Urothelium cell line (cell line): ENCODE results near the gene PLCG2.

Experiments used
- DNase-seq: peaks from one replicate; pipeline ENCODE4 v3.0.0; 2011; ENCODE audit warnings: low spot score, mixed read lengths
- FAIRE-seq: peaks from 2 replicates; lab custom pipeline; 2011; peaks lifted over from hg19 to GRCh38; lab: Jason Lieb, UNC

Gene PLCG2

GRCh38 chr16:81814751-81815428 lies 35.8 kb downstream of the PLCG2 start:
- FAIRE-seq (no peak), DNase-seq (no peak)

DNA sequence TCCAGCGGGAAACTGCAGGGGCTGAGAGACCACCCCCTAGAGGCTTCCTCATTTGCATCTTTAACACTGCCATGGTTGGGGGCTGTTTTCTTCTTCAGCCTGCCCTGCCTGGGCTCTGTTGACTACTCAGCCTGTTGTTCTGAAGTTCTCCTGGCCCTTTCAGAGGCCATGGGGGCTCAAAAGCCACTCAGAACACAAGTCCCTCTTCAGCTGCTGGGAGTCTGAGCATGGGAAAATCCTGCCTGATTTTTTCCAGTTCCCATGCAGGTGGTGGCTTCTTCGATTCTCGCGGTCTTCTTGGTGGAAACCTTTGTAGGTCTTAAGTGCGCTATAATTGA lies 36.3 kb downstream of the PLCG2 start:
- DNase-seq (no peak), FAIRE-seq (no peak)

- FAIRE-seq (no peak), DNase-seq (no peak)
Measured at GRCh38 chr16:81816351-81816750, 37.3 kb downstream of the PLCG2 start.

DNA sequence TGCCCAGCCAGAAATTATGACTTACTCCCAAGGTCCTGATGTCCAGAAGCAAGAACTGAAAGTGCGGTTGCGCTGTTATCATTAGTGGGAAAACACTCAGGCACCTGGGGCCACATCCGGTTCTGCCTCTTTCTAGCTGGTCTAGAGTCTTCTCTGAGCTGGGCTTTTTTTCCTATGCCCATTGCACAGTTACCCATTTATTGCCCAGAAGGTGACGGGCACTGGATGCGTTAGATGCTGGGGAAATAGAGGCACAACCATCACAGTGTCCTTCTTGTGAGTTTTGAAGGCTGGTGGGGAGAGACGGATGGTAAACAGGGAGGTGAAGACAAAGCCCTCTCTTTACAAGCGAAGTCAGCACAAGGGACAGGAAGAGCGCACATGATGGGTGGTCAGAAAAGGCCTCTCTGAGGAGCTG lies 37.7 kb downstream of the PLCG2 start:
- FAIRE-seq, result no peak
- no peak for DNase-seq

DNA sequence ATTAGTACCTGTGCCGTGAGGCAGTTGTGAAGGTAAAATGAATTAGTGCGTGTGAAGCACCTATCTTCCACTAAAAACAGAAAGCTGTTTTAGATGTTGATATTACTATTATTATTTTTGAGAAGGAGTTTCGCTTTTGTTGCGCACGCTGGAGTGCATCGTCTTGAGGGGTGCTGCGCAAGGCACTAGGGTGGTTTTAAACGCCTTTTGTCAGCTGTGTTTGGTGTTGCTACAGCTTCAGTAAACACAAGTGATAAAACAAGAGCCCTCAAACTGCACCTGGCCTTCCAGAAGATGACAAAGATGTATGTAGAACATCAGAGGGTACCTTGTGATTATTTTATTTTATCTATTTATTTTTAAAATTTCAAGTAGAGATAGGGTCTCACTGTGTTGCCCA lies 38.2 kb downstream of the PLCG2 start:
- FAIRE-seq (no peak), DNase-seq (no peak)

- DNase-seq, result no peak
- no peak for FAIRE-seq
Measured at GRCh38 chr16:81817789-81818567, 38.9 kb downstream of the PLCG2 start.

- DNase-seq, result no peak
- FAIRE-seq, result no peak
Measured at GRCh38 chr16:81818568-81818896, 39.4 kb downstream of the PLCG2 start.

- FAIRE-seq, result no peak
- DNase-seq, result no peak
Measured at GRCh38 chr16:81818905-81819304, 39.8 kb downstream of the PLCG2 start.

DNA sequence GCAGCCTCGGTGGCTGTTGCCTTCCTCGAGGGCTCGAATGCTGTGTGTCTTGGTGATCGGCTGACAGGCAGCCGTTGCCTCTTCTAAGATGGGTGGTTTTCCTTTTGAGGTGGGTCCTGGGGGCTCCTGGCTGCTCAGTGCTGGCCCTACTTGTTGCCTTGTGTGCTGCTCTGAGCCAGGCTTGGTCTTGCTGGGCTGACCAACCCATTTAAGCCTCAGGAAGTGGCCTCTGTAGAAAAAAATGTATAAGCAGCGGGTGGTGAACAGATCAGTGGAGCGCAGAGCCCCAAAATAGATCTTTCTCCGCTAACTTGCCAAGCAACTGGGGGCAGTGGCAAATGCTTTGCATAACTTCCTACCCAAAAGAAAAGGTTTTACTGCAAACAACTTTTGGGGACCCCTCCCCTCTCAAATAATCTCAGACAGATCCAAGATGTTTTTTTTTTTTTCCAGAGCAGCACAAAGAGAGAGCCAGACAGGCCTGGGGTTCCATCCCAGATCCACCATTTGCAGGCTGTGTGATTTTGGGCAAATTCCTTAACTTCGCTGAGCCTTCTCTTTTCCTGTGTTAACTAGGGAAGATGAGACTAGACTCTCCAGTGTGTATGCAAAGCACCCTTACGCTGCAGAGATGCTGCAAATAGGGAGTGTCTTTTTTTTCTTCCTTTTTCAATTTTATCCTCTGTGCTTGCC lies 42.5 kb downstream of the PLCG2 start:
- FAIRE-seq (no peak), DNase-seq (no peak)

DNA sequence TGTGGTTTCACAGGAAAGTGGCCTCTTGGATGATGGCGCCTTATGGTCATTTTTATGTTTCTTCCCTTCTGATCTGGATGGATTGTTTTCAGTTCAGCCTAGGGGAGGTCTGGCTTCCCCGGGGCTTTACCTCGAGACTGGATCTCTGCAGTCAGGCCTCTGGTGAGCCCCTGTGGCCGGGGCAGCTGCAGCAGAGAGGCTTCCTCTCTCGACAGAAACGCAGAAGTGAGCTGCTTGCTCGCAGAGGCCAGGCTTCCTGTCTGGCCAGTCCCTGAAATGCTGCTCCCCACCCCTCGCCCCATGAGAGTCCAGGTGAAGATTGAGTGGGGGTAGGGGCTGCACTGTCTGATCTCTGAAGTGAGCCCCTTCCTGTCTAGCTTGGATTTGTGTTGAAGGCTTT lies 44.0 kb downstream of the PLCG2 start:
- DNase-seq, result no peak
- no peak for FAIRE-seq

DNA sequence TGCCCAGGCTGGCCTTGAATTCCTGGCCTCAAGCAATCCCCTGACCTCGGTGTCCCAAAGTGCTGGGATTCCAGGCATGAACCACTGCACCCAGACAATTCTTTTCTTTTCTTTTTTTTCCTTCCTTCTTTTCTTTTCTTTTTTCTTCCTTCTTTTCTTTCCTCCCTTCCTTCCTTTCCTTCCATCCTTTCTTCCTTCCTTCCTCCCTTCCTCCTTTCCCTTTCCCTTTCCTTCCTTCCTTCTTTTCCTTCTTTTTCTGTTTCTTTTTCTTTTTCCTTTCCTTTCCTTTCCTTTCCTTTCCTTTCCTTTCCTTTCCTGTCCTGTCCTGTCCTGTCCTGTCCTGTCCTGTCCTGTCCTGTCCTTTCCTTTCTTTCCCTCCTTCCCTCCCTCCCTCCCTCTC lies 44.6 kb downstream of the PLCG2 start:
- FAIRE-seq (no peak), DNase-seq (no peak)

DNA sequence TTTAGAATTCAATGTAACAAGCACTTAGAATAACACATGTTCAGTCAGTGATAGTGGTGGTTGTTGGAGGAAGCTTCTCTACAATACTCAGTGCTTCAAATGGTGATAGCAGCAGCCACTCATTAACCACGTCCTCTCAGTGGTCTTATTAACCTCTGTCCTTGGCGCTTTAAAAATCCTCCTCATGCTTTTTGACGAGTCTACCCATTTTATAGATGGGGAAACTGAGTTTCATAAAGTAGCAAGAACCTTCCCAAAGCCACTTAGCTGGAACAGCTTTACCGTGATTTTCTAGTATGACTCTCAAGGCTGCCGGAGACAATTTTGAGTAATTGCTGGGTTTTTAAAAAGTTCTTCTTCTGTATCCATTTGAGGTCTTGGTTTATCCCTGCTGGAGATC lies 47.4 kb downstream of the PLCG2 start:
- DNase-seq, result no peak
- no peak for FAIRE-seq

DNA sequence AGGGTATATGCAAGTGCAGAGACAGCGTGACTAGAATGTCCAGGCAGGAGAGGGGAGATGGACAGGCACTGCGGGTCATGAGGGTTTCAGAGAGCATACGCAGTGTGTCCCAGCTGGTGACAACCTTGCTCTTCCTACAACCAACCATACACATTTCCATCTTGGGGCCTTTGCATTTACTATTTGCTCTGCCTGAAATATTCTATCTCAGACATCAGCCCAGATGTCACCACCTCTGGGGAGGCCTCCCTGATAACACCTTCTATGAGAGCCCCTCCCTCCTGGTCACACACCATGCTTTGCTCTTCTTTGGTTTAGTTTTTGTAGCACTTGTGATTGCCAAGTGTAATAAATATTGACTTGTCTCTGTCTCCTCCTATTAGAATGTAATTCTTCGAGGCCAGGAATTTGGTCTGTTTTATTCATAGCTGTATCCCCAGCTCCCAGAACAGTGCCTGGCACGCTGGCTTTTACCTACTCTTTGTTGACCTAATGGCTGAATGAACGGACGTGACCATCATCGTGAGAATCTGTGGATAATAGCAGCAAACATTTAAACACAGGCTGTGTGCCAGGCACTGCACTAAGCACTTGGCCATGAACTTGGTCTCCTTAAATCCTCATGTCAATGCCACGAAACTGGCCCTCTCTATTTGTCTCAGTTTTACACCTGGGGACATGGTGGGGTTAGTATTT lies 51.9 kb downstream of the PLCG2 start:
- DNase-seq (no peak), FAIRE-seq (no peak)

- DNase-seq, result no peak
- no peak for FAIRE-seq
Measured at GRCh38 chr16:81831722-81832126, 52.6 kb downstream of the PLCG2 start.

- no peak for DNase-seq
Measured at GRCh38 chr16:81832801-81833547, 53.9 kb downstream of the PLCG2 start.

DNA sequence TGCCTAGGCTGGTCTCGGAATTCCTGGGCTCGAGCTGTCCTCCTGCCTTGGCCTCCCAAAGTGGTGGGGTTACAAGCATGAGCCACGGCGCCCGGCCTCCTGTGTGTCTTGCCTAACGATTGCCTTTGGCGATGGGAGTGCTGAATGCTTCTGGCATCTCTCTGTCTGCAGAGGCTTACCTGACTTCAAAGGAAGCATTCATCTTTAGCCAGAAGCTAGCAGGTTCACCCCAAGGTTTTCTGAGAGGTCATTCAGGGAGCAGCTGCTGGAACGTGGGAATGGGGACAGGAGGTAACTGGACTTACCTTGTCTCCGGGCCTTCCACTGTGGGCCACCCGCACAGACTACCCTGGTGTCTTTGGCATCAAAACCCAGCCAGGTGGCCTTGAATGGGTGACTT lies 54.7 kb downstream of the PLCG2 start:
- FAIRE-seq (no peak), DNase-seq (no peak)

More at GRCh38 chr16:81832801-81833547, 53.9 kb downstream of the PLCG2 start:
- FAIRE-seq, result no peak

DNA sequence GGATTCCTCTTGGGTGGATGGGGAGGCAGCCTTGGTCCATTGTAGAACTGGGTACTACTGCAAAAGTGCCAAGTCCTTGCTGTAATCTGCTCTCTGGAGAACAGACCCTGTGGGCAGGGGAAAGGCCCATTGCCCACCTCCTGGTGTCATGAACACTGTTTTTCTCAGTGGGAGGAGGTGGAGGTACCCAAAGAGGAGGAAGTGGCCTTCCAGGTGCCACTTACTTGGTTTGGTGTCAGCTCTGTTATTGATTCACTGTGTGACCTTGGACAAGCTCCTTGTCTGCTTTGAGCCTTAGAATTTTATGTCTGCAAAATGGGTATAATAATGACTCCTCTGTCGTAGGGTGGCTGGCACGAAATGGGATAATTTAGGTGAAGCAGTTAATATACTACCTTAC lies 55.8 kb downstream of the PLCG2 start:
- FAIRE-seq (no peak), DNase-seq (no peak)

DNA sequence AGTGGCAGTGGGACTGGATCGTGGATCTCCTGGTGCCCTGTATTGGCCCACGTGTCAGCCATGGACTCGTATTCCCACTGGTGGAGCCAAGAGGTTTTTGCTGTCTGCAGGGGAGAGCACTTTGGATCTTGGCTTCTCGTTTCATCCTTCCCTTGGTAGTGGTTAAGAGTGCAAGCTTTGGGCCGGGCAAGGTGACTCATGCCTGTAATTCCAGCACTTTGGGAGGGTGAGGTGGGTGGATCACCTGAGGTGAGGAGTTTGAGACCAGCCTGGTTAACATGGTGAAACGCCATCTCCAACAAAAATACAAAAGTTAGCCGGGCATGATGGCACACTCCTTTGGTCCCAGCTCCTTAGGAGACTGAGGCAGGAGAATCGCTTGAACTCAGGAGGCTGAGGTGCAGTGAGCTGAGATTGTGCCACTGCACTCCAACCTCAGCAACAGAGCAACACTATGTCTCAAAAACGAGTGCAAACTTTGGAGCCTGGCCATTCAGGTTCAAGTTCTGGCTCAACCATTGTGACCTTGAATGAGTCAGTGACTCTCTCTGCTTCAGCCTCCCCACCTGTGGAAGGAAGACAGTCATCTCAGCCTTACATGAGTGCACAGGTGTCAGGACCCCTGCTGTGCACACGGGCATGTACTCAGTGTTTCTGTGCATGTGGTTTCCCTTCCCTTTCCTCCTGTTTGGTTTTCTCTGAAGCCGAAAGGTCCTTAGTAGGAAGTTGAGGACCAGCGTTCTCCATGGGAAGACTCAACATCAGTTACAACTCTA lies 57.4 kb downstream of the PLCG2 start:
- FAIRE-seq (no peak), DNase-seq (no peak)

DNA sequence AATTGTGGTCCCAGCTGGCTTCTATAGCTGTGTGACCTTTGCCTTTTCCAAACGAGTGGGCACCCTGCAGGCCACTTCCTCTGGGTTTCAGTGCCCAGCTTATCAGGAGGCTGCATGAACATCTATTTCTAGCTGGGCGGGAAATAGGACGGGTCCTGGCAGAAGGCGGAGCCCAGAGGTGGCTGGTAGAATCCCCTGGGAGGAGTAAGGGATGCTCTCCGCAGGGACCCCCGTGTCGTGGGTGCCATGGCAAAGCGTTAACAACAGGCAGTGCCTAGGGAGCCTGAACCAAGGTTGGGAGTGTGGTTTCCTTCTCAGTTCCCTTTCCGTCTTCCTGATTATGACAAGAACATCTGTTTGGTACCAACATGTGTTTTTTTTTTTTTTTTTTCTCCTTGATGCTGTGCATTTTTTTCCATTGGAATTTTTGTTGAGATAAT lies 58.2 kb downstream of the PLCG2 start:
- FAIRE-seq (no peak), DNase-seq (no peak)

- FAIRE-seq (no peak), DNase-seq (no peak)
Measured at GRCh38 chr16:81838794-81839193, 59.7 kb downstream of the PLCG2 start.
